ENCODE data around the gene ABL1. TPM values are rescaled to one million over a fixed set of nuclear protein-coding genes. Genes with fewer than 3 reads are reported as not detected.
A peak's percentile ranks its signal among the peaks of the same experiment; 100 is the strongest.

ABL1 gene
- total RNA-seq, 1 donor: 94.8 TPM

DNA sequence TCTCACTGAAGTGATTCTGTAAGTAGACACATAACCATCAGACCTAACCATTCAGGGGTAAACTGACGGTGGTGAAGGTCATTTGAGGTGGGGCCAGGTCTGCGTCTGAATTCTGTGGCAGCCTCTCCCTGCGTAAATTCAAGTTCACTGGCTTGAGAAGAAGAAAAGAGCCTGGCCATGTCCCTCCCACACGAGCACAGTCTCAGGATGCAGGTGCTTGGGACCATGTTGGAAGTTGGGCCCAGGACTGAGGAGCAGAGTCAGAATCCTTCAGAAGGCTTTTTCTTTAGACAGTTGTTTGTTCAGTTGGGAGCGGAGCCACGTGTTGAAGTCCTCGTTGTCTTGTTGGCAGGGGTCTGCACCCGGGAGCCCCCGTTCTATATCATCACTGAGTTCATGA lies 37.5 kb downstream of the ABL1 start:
- H3K27me3 ChIP-seq (ENCODE audit: insufficient read depth, low read length): no peaks in the 10 kb centered on the region
- H3K79me2 ChIP-seq (ENCODE audit: insufficient read depth, low read length): peaks cover 86% of the 10 kb centered on the region
- H3K4me1 ChIP-seq (ENCODE audit: insufficient read depth, low read length): no peaks in the 10 kb centered on the region
- H3K4me3 ChIP-seq (ENCODE audit: insufficient read depth, low read length): no peak overlapping the region
- no peak overlapping the region for H3K27ac ChIP-seq (ENCODE audit: low read depth, low read length)
- H2AFZ ChIP-seq (ENCODE audit: low read length): no peak overlapping the region
- H3K4me2 ChIP-seq (ENCODE audit: insufficient read depth, low read length): no peak overlapping the region
- H3K36me3 ChIP-seq (ENCODE audit: insufficient read depth, low read length): peaks cover 90% of the 10 kb centered on the region
- no peaks in the 10 kb centered on the region for H3K9me3 ChIP-seq (ENCODE audit: low read depth, low read length)
- no peak for DNase-seq (ENCODE audit: insufficient read length, low spot score, missing footprints)
- no peak for TF ChIP-seq CTCF (IDR thresholded peaks at IDR 0.05; ENCODE audit: extremely low read depth, low read depth, low read length)
- H4K20me1 ChIP-seq (ENCODE audit: insufficient read depth, low read length): peaks cover 77% of the 10 kb centered on the region

- H3K27me3 ChIP-seq (ENCODE audit: insufficient read depth, low read length): no peaks in the 10 kb centered on the region
- no peak overlapping the region for H2AFZ ChIP-seq (ENCODE audit: low read length)
- H3K36me3 ChIP-seq (ENCODE audit: insufficient read depth, low read length): peaks cover 89% of the 10 kb centered on the region
- H3K9me3 ChIP-seq (ENCODE audit: low read depth, low read length): no peaks in the 10 kb centered on the region
- no peaks in the 10 kb centered on the region for H3K4me1 ChIP-seq (ENCODE audit: insufficient read depth, low read length)
- no peak overlapping the region for H3K4me3 ChIP-seq (ENCODE audit: insufficient read depth, low read length)
- no peak for TF ChIP-seq CTCF (IDR thresholded peaks at IDR 0.05; ENCODE audit: extremely low read depth, low read depth, low read length)
- no peak overlapping the region for H3K4me2 ChIP-seq (ENCODE audit: insufficient read depth, low read length)
- H4K20me1 ChIP-seq (ENCODE audit: insufficient read depth, low read length): peaks cover 76% of the 10 kb centered on the region
- H3K79me2 ChIP-seq (ENCODE audit: insufficient read depth, low read length): peaks cover 82% of the 10 kb centered on the region
- H3K27ac ChIP-seq (ENCODE audit: low read depth, low read length): no peak overlapping the region
- DNase-seq (ENCODE audit: insufficient read length, low spot score, missing footprints): no peak
These were observed 38.0 kb downstream of the ABL1 start for GRCh38 chr9:130872912-130873503.

GRCh38 chr9:130873966-130874365 lies 38.9 kb downstream of the ABL1 start:
- peaks cover 69% of the 10 kb centered on the region for H4K20me1 ChIP-seq (ENCODE audit: insufficient read depth, low read length)
- H3K4me1 ChIP-seq (ENCODE audit: insufficient read depth, low read length): no peaks in the 10 kb centered on the region
- H3K4me2 ChIP-seq (ENCODE audit: insufficient read depth, low read length): no peak overlapping the region
- peaks cover 90% of the 10 kb centered on the region for H3K36me3 ChIP-seq (ENCODE audit: insufficient read depth, low read length)
- H3K4me3 ChIP-seq (ENCODE audit: insufficient read depth, low read length): no peak overlapping the region
- no peak overlapping the region for H3K27ac ChIP-seq (ENCODE audit: low read depth, low read length)
- no peak for TF ChIP-seq CTCF (IDR thresholded peaks at IDR 0.05; ENCODE audit: extremely low read depth, low read depth, low read length)
- H3K27me3 ChIP-seq (ENCODE audit: insufficient read depth, low read length): no peaks in the 10 kb centered on the region
- no peaks in the 10 kb centered on the region for H3K9me3 ChIP-seq (ENCODE audit: low read depth, low read length)
- H2AFZ ChIP-seq (ENCODE audit: low read length): no peak overlapping the region
- H3K79me2 ChIP-seq (ENCODE audit: insufficient read depth, low read length): peaks cover 78% of the 10 kb centered on the region
- DNase-seq (ENCODE audit: insufficient read length, low spot score, missing footprints): no peak

DNA sequence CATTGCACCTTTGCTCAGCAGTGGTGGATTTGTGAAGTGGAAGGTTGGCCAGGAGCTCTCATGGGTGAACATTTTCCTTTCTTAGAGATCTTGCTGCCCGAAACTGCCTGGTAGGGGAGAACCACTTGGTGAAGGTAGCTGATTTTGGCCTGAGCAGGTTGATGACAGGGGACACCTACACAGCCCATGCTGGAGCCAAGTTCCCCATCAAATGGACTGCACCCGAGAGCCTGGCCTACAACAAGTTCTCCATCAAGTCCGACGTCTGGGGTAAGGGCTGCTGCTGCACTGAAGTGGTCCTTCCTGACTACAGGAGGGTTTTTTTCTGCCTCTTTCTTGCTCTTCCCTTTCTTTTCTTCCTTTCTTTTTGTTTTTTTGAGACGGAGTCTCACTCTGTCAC lies 39.7 kb downstream of the ABL1 start:
- H3K4me2 ChIP-seq (ENCODE audit: insufficient read depth, low read length): no peak overlapping the region
- DNase-seq (ENCODE audit: insufficient read length, low spot score, missing footprints): peak; percentile 36
- H3K36me3 ChIP-seq (ENCODE audit: insufficient read depth, low read length): peaks cover 91% of the 10 kb centered on the region
- H3K27me3 ChIP-seq (ENCODE audit: insufficient read depth, low read length): no peaks in the 10 kb centered on the region
- H3K4me3 ChIP-seq (ENCODE audit: insufficient read depth, low read length): no peak overlapping the region
- peaks cover 68% of the 10 kb centered on the region for H4K20me1 ChIP-seq (ENCODE audit: insufficient read depth, low read length)
- H3K9me3 ChIP-seq (ENCODE audit: low read depth, low read length): no peaks in the 10 kb centered on the region
- peaks cover 74% of the 10 kb centered on the region for H3K79me2 ChIP-seq (ENCODE audit: insufficient read depth, low read length)
- H2AFZ ChIP-seq (ENCODE audit: low read length): no peak overlapping the region
- TF ChIP-seq CTCF (IDR thresholded peaks at IDR 0.05; ENCODE audit: extremely low read depth, low read depth, low read length): no peak
- H3K4me1 ChIP-seq (ENCODE audit: insufficient read depth, low read length): no peaks in the 10 kb centered on the region
- no peak overlapping the region for H3K27ac ChIP-seq (ENCODE audit: low read depth, low read length)
